HEK293 (cell line): Measurements from ENCODE around the gene ABLIM3.

Source experiments
- CTCF ChIA-PET: fragments of 350-600 bp; formaldehyde crosslinking; extraction: SDS; loops from one replicate; lab custom pipeline; 2021; ENCODE audit warnings: antibody characterized with exemption; lab: Yijun Ruan, JAX
- POLR2A ChIA-PET: fragments of 300-600 bp; formaldehyde crosslinking; extraction: SDS; loops from one replicate; lab custom pipeline; 2020; ENCODE audit warnings: antibody characterized with exemption, inconsistent platforms; lab: Yijun Ruan, JAX
- H3K27ac ChIP-seq: fragments of 200-500 bp; sonication (Bioruptor generic); 2 replicates; pipeline ENCODE4 v1.5.1; 2014; ENCODE audit warnings: low read depth, low read length, control low read depth, inconsistent platforms; ENCODE audit errors: extremely low read depth
- H3K36me3 ChIP-seq, 2 experiments: fragments of 200-500 bp in 1 of 2; sonication (Bioruptor generic) in 1 of 2; 1 replicate in 1 of 2; 2 replicates in 1 of 2; pipeline ENCODE4 v1.5.1; 2014 to 2017; ENCODE audit warnings: inconsistent platforms in 2 of 2, low read length in 2 of 2; ENCODE audit not compliant: control insufficient read depth in 2 of 2, insufficient read depth in 1 of 2
- H3K4me1 ChIP-seq: fragments of 200-500 bp; sonication (Bioruptor generic); 2 replicates; pipeline ENCODE4 v1.5.1; 2014; ENCODE audit warnings: mild to moderate bottlenecking, low read length, inconsistent platforms; ENCODE audit not compliant: control insufficient read depth, insufficient read depth
- H3K4me3 ChIP-seq: 2 replicates; pipeline ENCODE4 v1.5.1; 2011; ENCODE audit warnings: low read depth, mild to moderate bottlenecking, control low read depth, low read length, moderate library complexity
- H3K9me3 ChIP-seq: fragments of 200-500 bp; sonication (Bioruptor generic); 2 replicates; pipeline ENCODE4 v1.5.1; 2014; ENCODE audit warnings: low read depth, low read length, inconsistent platforms; ENCODE audit not compliant: control insufficient read depth, insufficient read depth
- ELK4 ChIP-seq: IDR thresholded peaks from 2 replicates; pipeline ENCODE4 v1.6.1; 2011; ENCODE audit warnings: mild to moderate bottlenecking, low read depth, low read length, borderline replicate concordance
- FEZF1 ChIP-seq: fragments of 450-650 bp; formaldehyde crosslinking; IDR thresholded peaks from 2 replicates; pipeline ENCODE4 v1.5.1; 2016; ENCODE audit warnings: missing biosample characterization, missing genetic modification characterization
- KLF16 ChIP-seq: fragments of 450-650 bp; formaldehyde crosslinking; IDR thresholded peaks from 2 replicates; pipeline ENCODE4 v1.5.1; 2017; ENCODE audit warnings: missing biosample characterization, missing genetic modification characterization
- TSHZ1 ChIP-seq: fragments of 450-650 bp; formaldehyde crosslinking; IDR thresholded peaks from 2 replicates; pipeline ENCODE4 v1.5.1; 2016; ENCODE audit warnings: missing biosample characterization, missing genetic modification characterization, borderline replicate concordance
- YY2 ChIP-seq: fragments of 450-650 bp; formaldehyde crosslinking; IDR thresholded peaks from 2 replicates; pipeline ENCODE4 v1.5.1; 2016; ENCODE audit warnings: missing biosample characterization, missing genetic modification characterization
- ZBTB20 ChIP-seq: fragments of 450-650 bp; formaldehyde crosslinking; IDR thresholded peaks from 2 replicates; pipeline ENCODE4 v1.5.1; 2016; ENCODE audit warnings: missing biosample characterization, missing genetic modification characterization
- ZNF10 ChIP-seq: fragments of 450-650 bp; formaldehyde crosslinking; IDR thresholded peaks from 2 replicates; pipeline ENCODE4 v1.5.1; 2017; ENCODE audit warnings: missing biosample characterization, missing genetic modification characterization
- ZNF112 ChIP-seq: fragments of 450-650 bp; formaldehyde crosslinking; IDR thresholded peaks from 2 replicates; pipeline ENCODE4 v1.5.0; 2017; ENCODE audit warnings: missing biosample characterization, missing genetic modification characterization
- ZNF2 ChIP-seq: fragments of 450-650 bp; formaldehyde crosslinking; IDR thresholded peaks from 2 replicates; pipeline ENCODE4 v1.5.1; 2016; ENCODE audit warnings: missing biosample characterization, missing genetic modification characterization
- ZNF26 ChIP-seq: fragments of 450-650 bp; formaldehyde crosslinking; IDR thresholded peaks from 2 replicates; pipeline ENCODE4 v1.5.1; 2016; ENCODE audit warnings: missing biosample characterization, missing genetic modification characterization
- ZNF266 ChIP-seq: fragments of 450-650 bp; formaldehyde crosslinking; IDR thresholded peaks from 2 replicates; pipeline ENCODE4 v1.5.1; 2016; ENCODE audit warnings: missing biosample characterization, missing genetic modification characterization, low read depth
- ZNF404 ChIP-seq: fragments of 450-650 bp; formaldehyde crosslinking; IDR thresholded peaks from 2 replicates; pipeline ENCODE4 v1.5.1; 2017; ENCODE audit warnings: missing biosample characterization, missing genetic modification characterization
- ZNF426 ChIP-seq: fragments of 450-650 bp; formaldehyde crosslinking; IDR thresholded peaks from 2 replicates; pipeline ENCODE4 v1.5.1; 2017; ENCODE audit warnings: missing biosample characterization, missing genetic modification characterization, mild to moderate bottlenecking, inconsistent platforms, moderate library complexity
- ZNF555 ChIP-seq: fragments of 450-650 bp; formaldehyde crosslinking; conservative IDR thresholded peaks from 2 replicates; pipeline ENCODE4 v1.5.1; 2017; ENCODE audit warnings: missing biosample characterization, mild to moderate bottlenecking, missing genetic modification characterization, inconsistent platforms
- ZNF558 ChIP-seq: fragments of 450-650 bp; formaldehyde crosslinking; IDR thresholded peaks from 2 replicates; pipeline ENCODE4 v1.5.1; 2016; ENCODE audit warnings: missing biosample characterization, missing genetic modification characterization
- ZNF785 ChIP-seq: fragments of 450-650 bp; formaldehyde crosslinking; IDR thresholded peaks from 2 replicates; pipeline ENCODE4 v1.5.1; 2016; ENCODE audit warnings: missing biosample characterization, missing genetic modification characterization
- TF ChIP-seq, protein P1 (sequence below): fragments of 450-650 bp; formaldehyde crosslinking; IDR thresholded peaks from 2 replicates; pipeline ENCODE4 v1.5.1; 2016; ENCODE audit warnings: missing biosample characterization, missing genetic modification characterization
- TF ChIP-seq, protein P2 (sequence below): fragments of 450-650 bp; formaldehyde crosslinking; IDR thresholded peaks from 2 replicates; pipeline ENCODE4 v1.5.1; 2016; ENCODE audit warnings: missing biosample characterization, missing genetic modification characterization
- TF ChIP-seq, protein P3 (sequence below): fragments of 450-650 bp; formaldehyde crosslinking; IDR thresholded peaks from 2 replicates; pipeline ENCODE4 v1.5.1; 2016; ENCODE audit warnings: missing biosample characterization, missing genetic modification characterization, borderline replicate concordance

Gene ABLIM3

GRCh38 chr5:149152317-149152746 is 11.0 kb downstream of the ABLIM3 start:
- ChIA-PET CTCF (interaction anchor here (0.9 to 2.3 kb wide), 5 partner anchors 9 to 419 kb away, joined by 3 to 10 read pairs (median 4); partner anchors contain the start of gene ABLIM3), POLR2A (no interaction called here)
- no peaks in the 10 kb centered on the region for H3K4me1 ChIP-seq
- no peak overlapping the region for H3K27ac ChIP-seq
- no peaks in the 10 kb centered on the region for H3K36me3 ChIP-seq
- no peaks in the 10 kb centered on the region for H3K9me3 ChIP-seq
- TF ChIP-seq ZNF426 (tag by site-specific recombination) (no peak), ZBTB20 (tag by site-specific recombination) (no peak), ELK4 (no peak), KLF16 (tag by site-specific recombination) (no peak), YY2 (tag by site-specific recombination) (no peak), FEZF1 (tag by site-specific recombination) (no peak), ZNF785 (tag by site-specific recombination) (no peak), ZNF112 (tag by site-specific recombination) (no peak), ZNF266 (no peak), TSHZ1 (tag by site-specific recombination) (no peak), ZNF558 (tag by site-specific recombination) (no peak), ZNF404 (tag by site-specific recombination) (no peak), ZNF2 (tag by site-specific recombination) (no peak), ZNF26 (tag by site-specific recombination) (no peak), ZNF10 (tag by site-specific recombination) (no peak), ZNF555 (tag by site-specific recombination) (no peak)
- TF ChIP-seq, protein P1, sequence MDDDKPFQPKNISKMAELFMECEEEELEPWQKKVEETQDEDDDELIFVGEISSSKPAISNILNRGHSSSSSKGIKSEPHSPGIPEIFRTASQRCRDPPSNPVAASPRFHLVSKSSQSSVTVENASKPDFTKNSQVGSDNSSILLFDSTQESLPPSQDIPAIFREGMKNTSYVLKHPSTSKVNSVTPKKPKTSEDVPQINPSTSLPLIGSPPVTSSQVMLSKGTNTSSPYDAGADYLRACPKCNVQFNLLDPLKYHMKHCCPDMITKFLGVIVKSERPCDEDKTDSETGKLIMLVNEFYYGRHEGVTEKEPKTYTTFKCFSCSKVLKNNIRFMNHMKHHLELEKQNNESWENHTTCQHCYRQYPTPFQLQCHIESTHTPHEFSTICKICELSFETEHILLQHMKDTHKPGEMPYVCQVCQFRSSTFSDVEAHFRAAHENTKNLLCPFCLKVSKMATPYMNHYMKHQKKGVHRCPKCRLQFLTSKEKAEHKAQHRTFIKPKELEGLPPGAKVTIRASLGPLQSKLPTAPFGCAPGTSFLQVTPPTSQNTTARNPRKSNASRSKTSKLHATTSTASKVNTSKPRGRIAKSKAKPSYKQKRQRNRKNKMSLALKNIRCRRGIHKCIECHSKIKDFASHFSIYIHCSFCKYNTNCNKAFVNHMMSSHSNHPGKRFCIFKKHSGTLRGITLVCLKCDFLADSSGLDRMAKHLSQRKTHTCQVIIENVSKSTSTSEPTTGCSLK (tag by site-specific recombination): no peak
- TF ChIP-seq, protein P2, sequence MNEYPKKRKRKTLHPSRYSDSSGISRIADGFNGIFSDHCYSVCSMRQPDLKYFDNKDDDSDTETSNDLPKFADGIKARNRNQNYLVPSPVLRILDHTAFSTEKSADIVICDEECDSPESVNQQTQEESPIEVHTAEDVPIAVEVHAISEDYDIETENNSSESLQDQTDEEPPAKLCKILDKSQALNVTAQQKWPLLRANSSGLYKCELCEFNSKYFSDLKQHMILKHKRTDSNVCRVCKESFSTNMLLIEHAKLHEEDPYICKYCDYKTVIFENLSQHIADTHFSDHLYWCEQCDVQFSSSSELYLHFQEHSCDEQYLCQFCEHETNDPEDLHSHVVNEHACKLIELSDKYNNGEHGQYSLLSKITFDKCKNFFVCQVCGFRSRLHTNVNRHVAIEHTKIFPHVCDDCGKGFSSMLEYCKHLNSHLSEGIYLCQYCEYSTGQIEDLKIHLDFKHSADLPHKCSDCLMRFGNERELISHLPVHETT (tag by site-specific recombination): no peak
- TF ChIP-seq, protein P3, sequence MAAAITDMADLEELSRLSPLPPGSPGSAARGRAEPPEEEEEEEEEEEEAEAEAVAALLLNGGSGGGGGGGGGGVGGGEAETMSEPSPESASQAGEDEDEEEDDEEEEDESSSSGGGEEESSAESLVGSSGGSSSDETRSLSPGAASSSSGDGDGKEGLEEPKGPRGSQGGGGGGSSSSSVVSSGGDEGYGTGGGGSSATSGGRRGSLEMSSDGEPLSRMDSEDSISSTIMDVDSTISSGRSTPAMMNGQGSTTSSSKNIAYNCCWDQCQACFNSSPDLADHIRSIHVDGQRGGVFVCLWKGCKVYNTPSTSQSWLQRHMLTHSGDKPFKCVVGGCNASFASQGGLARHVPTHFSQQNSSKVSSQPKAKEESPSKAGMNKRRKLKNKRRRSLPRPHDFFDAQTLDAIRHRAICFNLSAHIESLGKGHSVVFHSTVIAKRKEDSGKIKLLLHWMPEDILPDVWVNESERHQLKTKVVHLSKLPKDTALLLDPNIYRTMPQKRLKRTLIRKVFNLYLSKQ (tag by site-specific recombination): no peak
- no peak overlapping the region for H3K4me3 ChIP-seq
